GM23338 (cell line): ENCODE measurements around the gene FAF1.

Experiments
- TF ChIP-seq, protein P1 (sequence below), 2 experiments: fragments of 200-600 bp in 1 of 2; sonication (generic) in 1 of 2; conservative IDR thresholded peaks; 2 replicates each; pipeline versions ENCODE4 v1.5.1 to v1.6.1; 2016 to 2017; ENCODE audit warnings: antibody characterized with exemption in 2 of 2, low read depth in 2 of 2, mild to moderate bottlenecking in 2 of 2, moderate library complexity in 1 of 2
- TF ChIP-seq, protein P2 (sequence below): IDR thresholded peaks from one replicate; pipeline ENCODE4 v1.6.1; 2018; ENCODE audit warnings: antibody characterized with exemption; ENCODE audit not compliant: unreplicated experiment

DNA sequence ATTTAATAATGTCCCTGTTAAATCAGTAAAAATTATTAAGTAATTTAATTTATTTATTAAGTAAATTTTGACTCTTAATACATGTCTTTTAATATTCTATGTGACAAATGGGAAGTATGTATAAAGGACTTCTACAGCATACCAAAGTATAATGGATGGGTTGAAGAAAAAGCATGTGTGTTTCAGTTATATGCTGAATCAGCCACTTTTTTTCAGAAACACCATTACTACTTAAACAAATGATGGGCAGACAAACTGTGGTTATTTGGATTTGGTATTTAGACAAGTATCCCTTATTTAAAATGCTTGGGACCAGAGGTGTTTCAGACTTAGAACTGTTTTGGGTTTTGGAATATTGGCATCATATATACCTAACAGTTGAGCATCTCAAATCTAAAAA is 360.5 kb downstream of the FAF1 start:
- TF ChIP-seq, protein P1, sequence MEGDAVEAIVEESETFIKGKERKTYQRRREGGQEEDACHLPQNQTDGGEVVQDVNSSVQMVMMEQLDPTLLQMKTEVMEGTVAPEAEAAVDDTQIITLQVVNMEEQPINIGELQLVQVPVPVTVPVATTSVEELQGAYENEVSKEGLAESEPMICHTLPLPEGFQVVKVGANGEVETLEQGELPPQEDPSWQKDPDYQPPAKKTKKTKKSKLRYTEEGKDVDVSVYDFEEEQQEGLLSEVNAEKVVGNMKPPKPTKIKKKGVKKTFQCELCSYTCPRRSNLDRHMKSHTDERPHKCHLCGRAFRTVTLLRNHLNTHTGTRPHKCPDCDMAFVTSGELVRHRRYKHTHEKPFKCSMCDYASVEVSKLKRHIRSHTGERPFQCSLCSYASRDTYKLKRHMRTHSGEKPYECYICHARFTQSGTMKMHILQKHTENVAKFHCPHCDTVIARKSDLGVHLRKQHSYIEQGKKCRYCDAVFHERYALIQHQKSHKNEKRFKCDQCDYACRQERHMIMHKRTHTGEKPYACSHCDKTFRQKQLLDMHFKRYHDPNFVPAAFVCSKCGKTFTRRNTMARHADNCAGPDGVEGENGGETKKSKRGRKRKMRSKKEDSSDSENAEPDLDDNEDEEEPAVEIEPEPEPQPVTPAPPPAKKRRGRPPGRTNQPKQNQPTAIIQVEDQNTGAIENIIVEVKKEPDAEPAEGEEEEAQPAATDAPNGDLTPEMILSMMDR (conservative IDR thresholded peaks at IDR 0.05; ENCODE audit: low read depth in 2 of 2), result no peak
- TF ChIP-seq, protein P2, sequence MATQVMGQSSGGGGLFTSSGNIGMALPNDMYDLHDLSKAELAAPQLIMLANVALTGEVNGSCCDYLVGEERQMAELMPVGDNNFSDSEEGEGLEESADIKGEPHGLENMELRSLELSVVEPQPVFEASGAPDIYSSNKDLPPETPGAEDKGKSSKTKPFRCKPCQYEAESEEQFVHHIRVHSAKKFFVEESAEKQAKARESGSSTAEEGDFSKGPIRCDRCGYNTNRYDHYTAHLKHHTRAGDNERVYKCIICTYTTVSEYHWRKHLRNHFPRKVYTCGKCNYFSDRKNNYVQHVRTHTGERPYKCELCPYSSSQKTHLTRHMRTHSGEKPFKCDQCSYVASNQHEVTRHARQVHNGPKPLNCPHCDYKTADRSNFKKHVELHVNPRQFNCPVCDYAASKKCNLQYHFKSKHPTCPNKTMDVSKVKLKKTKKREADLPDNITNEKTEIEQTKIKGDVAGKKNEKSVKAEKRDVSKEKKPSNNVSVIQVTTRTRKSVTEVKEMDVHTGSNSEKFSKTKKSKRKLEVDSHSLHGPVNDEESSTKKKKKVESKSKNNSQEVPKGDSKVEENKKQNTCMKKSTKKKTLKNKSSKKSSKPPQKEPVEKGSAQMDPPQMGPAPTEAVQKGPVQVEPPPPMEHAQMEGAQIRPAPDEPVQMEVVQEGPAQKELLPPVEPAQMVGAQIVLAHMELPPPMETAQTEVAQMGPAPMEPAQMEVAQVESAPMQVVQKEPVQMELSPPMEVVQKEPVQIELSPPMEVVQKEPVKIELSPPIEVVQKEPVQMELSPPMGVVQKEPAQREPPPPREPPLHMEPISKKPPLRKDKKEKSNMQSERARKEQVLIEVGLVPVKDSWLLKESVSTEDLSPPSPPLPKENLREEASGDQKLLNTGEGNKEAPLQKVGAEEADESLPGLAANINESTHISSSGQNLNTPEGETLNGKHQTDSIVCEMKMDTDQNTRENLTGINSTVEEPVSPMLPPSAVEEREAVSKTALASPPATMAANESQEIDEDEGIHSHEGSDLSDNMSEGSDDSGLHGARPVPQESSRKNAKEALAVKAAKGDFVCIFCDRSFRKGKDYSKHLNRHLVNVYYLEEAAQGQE, result no peak
